Stimulated activated CD8-positive, alpha-beta memory T cell treated with anti-CD3 and anti-CD28 coated beads, Interleukin-15, amount 100 ng/mL, for 1 hour (primary cell): ENCODE data around the gene CDH13.

ENCODE experiments used
- DNase-seq: peaks from one replicate; pipeline ENCODE4 v3.0.0-alpha.2; 2020; ENCODE audit warnings: low read depth

CDH13 gene

DNA sequence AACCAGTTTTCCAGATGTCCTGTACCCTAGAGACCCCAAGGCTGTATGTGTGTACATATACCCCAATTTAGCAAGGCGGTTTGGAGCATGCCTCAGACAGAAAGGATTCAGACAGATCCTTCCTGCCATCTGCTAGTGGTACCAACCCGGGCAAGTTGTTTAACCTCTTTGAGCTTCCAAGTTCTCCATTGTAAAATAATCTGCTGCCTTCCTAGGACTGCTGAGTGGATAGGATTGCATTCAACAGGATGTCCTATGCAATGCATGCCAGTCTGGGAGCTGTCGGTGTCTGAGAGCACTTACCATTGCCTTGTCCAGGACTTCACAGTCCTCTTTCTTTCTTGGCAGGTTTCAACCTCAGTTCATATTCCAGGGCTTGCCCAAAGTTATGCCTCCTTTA lies 1.9 kb downstream of the CDH13 start:
- DNase-seq, result no peak

DNA sequence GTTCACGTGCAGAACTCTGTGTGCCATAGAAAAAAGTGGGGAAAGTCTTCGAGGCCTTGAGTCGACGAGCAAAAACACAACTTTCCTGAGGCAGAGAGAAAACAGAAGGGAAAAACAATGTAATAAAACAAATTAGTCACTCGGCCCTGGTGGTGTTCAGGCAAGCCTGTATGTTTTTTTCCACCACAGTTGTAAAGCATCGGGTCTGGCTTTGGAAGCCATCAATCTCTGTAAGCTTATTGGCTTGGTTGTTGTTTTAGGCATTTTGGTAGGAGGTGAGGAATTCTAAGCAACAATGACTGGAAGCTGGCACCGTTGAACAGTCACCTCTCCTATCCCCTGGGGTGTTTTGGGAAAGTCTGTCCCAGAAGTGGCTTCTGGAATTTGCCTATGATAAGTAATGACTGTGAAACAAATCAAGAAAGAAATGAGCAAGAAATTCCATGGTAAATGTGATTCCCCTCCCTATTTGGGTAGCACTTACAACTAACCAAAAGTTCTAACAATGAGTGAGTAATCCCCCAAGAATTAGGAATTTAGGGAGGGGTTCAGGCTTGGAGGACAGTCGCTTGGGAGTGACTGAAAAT lies 2.8 kb downstream of the CDH13 start:
- no peak for DNase-seq

DNA sequence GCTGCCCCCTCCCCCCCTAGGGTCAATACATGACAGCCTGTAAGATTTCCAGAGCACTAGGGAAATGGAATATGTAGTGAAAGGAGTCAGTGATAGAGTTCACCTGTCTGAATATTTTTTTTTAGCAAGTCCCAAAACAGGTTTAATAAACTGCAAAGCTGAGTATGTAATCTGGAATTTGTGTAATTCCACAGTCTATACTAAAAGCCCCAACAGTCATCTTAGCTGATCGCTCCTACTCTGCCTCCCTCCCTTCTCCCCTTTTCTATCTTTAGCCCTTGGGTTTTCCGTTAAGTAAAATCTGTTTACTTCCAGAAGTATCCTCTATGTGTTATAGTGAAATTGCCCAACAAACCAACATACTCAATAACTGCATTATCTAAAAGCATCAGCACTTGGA lies 3.5 kb downstream of the CDH13 start:
- DNase-seq, result no peak

DNA sequence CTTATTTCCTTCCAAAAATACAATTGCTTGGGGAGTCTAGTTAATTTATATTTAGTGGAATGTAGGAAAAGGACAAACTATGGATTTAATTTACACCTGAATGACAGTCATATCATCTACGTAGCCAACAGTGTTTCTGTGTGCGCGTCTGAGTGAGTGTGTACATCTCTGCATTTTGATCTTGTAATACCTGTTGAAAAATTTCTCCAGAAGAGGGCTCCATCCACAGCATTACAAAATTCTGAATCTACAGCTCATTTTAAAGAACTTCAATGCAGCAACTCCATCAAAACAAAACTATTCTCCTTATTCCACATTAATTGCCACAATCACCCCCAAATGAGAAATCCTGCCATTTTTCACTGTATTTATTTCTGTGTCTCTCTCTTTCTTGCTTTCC lies 3.9 kb downstream of the CDH13 start:
- no peak for DNase-seq

DNA sequence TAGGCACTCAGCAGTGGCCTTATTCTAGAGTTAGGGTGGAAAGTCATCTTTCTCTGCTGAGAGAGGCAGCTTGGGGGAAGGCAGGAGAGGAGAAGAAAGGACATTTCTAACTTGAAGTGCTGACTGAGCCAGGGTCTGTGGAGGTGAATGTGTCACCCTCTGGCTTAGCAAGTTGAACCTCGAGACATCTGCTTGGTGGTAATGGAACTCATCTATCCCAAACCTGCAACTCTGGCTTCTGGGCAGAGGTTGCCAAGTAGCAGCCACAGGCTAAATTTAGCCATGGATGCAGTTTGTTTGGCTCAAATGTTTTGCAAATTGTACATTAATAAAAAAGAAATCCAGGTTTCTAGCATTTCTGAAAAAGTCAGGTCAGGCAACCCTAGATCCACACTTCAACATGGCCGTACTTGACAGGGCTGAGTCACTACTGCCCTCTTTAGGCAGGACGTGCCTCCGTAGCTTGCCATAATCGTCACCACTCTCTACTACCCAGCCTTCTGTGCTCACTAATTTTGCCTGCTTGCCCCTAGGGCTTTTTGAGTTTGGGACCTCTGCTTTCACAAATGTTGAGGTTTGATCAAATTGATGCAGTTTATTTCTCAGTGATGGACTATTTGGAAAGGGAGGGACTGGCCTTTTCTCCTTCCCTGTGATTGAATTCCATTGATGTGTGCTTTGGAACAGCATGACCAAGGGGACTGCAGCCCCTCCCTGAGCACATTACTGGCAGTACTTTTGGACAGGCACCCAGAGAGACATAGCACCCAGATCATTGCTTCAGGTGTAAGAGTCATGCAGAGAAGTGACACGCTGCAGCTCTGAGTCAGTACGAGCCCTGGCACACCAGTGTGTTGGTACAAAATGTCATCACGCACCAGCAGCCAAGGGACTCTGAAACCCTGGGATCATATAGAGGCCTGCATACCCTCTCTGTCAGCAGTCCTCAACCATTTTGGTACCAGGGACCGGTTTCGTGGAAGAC lies 5.2 kb downstream of the CDH13 start:
- no peak for DNase-seq

DNA sequence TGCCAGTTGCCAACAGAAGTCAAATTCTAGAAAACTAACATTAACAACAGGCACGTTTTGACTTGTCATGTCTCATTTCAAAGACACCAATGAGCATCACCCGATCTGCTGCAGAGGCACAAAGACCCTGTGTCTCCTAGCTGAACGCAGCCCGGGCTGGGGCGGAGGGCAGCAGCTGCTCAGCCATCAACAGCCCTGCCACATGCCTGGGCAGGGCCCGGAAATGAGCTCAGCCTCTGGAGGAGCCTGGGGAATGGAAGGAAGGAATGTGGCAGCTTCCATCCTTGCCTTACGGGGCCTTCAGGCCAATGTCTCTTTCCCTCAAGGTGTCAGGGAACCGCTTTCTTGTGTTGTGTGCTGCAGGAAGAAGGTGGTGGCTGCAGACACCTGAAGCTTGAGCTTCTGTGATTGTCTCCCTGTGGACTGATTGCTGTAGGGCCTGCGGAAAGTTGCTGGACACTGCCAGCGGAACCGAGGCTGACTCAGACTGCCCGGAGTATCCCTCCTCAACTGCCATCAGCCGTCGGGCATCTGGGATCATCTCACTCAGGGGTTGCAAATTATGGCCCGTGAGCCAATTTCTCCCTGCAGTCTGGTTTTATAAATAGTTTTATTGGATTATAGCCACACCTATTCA lies 7.3 kb downstream of the CDH13 start:
- no peak for DNase-seq

DNA sequence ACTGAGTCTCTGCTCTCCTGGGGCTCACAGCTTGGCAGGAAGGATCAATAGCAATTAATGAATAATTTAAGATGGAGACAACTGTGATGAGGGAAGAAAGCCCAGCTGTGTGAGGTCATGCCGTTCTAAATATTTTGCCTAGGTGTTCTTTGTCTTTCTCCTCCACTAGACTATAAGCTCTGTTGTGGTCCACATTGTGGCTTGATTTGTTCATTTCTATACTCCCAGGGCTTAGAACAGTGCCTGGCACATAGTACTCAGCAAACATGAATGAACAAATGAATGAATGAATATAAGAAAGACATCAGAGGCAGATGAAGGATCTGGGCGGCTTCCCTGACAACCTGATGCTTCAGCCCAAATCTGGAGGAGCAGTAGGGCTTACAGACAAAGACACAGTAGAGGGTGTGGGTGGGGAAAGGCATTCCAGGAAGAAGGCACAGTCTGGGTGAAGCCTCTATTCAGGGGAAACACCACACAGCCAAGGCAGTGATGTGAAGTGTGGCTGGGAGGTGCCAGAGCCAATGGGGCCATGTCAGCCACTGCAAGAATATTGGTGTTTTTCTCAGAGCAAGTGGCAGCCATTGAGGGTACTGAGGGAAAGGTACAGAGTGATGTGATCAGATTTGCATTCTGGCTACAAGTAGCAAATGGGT lies 8.3 kb downstream of the CDH13 start:
- no peak for DNase-seq

DNA sequence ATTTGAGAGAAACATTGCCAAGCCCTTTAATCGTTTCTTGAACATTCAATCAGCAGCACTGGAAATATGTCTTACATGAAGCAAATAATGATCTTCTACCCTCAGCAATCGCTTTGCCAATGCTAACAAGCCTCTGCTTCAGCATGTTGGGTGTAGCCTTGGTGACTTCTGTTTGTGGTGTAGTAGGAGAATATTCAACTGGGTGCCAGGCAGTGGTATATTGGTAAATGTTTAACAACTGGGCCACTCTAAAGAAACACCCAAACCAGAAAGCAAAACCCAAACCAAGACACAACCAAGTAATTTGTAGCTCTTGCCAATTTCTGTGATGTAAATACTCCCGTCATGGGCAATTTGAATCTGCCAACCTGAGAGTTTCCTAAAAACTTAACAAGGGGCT lies 9.7 kb downstream of the CDH13 start:
- DNase-seq, result no peak

DNA sequence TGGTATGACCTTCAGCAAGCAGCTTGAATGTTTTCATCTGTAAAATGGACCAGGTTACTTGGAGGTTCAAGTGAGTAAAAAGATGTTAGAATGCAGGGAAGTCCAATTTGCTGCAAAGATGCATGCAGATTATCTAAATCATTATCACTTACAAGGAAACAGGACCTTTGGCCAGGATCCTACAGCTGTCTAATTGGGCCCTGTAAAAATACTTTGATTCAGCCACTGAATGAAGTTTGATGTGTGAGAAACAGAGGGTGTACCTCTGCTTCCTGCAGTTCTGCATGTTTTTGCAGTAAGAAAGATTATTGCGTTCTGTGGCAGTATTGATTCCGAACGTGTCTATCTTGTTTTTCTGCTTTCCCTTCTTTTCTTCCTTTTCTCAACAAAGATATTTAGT lies 10.2 kb downstream of the CDH13 start:
- no peak for DNase-seq

DNA sequence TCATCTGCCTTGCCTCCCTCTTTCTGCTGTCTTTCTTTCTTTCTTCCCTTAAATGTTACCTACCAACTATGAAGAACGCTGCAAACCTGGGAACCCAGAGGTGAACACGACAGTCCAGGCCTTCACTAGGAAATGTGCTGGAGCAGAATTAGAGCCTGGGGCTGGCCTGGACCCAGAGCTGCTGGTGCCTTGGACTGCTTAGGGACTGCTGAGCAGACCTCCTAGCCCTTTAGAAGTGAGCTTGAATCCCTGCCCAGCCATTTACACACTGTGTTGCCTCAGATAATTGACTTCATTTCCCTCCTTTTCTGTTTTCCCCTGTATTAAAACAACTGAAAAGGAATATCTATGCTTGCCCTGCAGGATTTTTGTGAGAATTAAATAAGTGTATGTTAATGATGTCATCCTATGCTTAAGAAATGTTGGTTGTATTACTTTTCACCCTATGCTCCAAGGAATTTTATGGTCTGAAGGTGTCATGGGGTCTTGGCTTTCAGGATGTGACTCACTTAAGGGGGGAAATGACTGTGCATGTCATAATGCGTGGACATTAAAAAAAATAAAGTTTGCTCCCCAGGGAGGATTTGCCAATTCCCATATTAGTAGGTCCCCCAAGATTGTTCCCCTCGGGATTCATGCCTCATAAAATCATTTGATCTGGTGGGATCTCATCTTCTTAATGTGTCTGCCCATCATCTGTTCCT lies 11.5 kb downstream of the CDH13 start:
- DNase-seq, result no peak

DNA sequence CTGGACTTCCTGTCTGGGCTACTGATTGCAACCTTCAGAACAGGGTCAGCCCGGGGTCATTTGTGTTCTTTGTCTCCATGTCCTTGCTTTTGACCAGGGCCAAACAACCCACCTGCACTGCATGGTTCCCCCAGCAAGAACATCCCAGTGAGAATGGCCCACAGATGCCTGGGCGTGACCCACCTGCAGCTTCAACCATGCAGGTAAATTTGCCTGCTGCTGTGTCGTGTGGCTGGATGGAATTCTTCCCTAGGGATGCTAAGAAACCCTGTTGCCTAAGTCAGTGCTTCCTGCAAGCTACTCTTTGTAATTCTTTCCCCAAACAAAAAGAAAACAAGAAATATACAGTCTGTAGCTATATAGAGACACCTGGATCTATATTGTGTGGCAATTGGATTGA lies 12.5 kb downstream of the CDH13 start:
- DNase-seq, result no peak

DNA sequence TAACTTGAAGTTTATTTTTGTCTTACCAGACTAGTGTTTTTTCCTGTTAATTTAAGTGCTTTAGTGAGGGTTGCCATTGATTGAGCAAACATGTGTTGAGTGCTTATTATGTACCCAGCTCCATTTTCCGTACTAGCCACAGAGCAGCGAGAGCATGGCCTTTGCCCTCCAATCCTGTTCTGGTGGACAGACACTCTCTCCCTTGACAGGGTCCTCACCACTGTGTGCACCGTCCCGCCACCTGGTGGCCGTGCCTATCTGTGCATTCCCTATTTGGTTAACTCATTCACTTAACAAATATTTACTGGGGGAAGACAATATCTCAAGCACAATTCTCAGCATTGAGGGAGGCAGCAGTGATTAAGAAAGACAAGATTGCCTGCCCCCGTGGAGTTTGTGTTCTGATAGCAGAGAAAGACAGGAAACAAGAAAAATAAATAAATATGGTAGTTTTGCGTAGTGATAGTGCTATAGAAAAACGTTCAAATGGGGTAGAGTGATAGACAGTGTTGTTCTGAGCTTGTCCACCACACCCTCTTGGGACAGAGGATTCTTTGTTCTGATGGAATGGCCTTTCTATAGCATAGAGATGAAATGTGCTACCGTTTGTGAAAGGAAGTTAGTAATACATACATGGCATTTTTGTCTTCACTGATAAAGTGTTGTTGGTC lies 13.0 kb downstream of the CDH13 start:
- peak; percentile 35 for DNase-seq

DNA sequence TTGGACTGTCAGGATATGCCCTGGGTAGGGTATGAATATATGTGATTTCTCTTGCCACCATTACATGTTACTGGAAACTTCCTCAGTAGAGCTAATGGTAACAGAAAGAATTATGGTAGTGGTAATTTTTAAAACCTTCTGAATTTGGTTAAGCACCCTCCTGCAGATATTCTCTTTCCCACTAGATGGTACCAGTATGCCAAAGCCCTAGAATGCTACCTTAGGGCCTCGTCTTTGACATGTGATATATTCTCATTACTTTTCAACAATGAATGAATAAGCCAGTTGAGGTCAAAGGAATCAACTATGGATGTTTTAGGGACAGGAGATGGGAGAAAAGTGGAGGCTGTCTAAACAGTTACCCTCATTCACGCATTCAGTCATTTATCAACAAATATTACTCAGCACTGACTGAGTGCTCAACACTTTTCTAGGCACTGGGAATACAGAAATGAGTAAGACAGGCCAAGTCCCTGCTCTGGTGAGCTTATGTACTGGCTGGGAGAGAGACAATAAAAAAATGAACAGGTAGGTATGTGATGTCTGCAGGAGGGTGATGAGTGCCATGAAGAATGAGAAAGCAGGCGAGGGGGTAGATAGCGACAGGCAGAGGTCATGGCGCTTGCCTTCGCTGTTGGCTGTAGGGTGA lies 14.7 kb downstream of the CDH13 start:
- DNase-seq, result no peak

DNA sequence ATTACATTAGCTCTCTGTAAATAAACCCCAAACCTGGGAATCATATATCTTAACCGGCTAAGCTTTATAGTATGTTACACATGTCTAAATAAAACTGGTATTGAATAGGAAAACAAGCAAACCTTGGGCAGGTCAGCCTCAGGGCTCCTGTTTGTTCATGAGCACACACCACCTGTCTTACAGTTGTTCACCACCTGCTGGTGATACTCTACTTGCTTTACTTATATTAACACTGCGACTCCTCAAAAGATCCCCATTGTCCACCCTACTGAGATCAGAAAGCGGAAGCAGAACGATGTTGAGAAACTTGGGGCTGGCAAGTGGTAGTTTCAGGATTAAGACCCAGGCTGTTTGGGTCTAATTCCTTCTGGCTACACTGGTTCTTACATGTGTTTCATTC lies 16.4 kb downstream of the CDH13 start:
- no peak for DNase-seq

DNA sequence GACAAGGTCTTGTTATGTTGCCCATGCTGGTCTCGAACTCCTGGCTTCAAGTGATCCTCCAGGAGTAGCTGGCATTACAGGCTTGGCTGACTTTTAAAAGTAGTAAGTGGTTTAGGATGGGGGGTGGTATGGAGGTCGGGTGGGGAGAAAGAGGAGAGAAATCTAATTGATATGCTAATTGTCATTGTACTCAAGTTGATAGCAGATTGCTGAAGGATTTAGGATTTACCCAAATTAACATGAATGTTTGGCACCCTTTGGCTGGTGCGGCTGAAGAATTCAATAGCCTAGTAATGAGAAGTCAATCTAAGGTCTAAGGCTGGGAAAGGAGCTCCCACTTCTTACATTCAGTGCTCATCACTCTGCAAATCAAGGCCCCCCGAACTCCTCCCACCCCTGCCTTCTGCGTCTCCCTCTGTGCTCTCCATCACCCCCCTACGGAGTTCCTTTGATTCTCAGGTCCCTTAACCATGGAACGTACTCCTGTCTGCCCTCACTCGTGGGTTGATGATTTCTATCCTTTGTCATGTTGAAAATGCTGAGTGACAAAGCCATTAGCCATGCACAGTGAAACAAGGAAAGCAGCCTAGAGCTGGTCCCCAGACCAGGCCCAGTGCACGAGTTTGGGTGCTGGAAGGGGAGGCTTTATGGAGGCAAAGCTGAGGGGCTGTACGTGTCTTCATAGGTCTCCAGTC lies 17.3 kb downstream of the CDH13 start:
- DNase-seq, result no peak

DNA sequence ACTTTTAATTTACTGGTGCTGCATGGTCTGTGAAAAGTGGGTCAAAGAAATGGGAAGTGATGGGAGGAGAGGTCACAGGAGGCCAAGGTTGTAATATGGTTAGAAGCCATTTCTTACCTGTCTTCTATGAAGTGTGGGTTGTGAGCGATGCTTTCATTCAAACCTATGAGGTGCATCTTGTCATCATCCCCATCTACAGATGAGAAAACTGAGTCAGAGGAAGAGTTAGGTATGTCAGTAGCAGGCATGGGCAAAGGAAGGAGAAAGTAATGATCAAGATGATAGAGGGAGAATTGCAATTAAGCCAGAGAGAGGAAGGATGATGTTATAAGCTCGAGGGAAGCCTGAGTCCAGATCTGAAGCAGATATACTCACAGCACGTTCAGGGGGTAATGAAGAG lies 19.7 kb downstream of the CDH13 start:
- DNase-seq, result no peak

DNA sequence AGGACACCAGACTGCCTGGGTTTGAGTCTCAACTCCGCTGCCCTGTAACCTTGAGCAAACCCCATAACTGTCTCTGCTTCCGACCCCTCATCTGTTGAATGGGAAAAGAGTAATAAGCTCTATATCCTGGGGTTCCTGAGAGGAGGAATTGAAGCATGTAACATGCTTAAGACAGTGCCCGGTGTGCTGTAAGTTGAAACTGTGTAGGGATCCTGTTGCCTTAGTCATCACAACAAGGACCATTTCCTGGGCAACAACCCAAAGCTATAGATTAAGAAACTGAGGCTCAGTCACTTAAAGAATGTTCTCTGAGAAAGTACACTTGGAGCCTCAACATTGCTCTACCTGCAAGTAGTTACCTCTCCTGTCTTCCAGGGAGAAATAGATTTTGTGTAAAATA lies 23.0 kb downstream of the CDH13 start:
- DNase-seq, result no peak

DNA sequence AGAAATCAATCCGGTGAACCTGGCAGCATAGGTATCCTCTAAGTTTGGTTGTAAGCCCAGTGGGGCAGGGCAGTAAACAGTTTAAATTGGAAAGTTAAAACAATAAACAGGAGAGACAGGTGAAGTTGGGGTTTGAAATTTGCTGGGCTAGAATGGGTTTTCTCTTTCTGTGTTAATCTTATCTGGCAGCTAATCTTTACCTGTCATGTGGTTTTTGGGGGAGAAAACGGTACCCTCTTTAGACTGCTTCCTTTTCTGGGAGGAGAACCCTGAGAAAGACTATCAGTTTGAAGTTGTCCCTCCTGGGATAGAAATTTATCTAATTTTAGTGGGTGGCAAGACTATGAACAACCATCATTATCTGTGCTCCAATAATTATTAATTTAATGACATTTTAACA lies 24.0 kb downstream of the CDH13 start:
- DNase-seq, result no peak

DNA sequence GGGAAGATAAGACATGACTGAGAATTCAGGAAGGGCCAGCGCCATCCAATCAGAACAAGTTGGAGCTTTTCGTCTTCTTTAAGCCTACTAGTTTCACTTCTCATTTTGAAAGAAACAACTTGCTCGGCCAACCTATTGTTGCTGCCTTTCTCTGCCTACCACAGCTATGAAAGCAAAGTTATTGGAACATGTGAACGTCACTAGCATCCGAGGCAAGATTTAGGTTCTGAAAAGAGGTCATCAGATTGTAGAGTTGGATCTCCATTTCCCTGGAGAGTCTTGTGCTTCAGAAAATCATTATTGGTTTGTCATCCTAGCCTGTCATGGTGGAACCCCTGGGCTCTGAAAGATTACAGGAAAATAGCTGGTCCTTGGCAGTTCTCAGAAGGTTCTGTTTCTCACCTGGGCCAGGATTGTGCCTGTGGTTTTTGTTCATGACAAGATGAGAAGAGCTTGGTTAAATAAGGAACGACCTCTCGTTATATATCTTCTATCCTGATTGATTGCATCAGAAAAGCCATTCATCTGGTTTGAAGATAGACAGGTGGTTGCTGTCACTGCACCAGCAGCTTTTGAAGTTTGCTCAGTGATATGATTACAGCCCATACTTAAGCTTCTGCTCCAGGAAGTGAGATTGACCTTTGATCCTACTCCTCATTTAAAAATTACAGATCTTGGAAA lies 25.3 kb downstream of the CDH13 start:
- DNase-seq, result no peak

DNA sequence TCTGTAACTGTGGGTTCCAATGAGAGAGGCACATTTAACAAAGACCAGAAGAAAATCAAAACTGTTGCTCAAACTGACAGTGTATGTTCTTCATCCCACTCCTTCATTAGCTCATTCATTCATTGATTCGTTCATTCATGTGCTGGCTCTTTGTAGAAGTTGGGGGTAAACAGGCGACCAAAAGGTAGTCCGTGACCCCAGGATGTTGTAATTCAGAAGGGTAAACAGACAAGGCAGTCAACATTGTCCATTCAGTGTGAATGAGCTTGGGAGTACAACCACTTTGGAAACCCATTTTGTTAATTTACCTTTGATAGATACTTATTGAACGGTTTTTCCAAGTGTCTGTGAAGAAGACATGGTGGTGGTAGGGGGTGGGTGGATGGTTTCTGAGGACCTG lies 26.1 kb downstream of the CDH13 start:
- no peak for DNase-seq
